HG03342 (cell line): ENCODE data around the gene CYFIP1.
"Not testable (repeated sequence)": the region's sequence is repeated elsewhere in the genome, so short reads cannot be mapped to it uniquely, and the experiment has no call there.

Experiments used
- ATAC-seq: cut with Tn5 transposase; IDR thresholded peaks from one replicate; pipeline ENCODE4 v1.9.1; 2021; ENCODE audit warnings: mild to moderate bottlenecking, moderate library complexity; ENCODE audit not compliant: unreplicated experiment

Gene CYFIP1

DNA sequence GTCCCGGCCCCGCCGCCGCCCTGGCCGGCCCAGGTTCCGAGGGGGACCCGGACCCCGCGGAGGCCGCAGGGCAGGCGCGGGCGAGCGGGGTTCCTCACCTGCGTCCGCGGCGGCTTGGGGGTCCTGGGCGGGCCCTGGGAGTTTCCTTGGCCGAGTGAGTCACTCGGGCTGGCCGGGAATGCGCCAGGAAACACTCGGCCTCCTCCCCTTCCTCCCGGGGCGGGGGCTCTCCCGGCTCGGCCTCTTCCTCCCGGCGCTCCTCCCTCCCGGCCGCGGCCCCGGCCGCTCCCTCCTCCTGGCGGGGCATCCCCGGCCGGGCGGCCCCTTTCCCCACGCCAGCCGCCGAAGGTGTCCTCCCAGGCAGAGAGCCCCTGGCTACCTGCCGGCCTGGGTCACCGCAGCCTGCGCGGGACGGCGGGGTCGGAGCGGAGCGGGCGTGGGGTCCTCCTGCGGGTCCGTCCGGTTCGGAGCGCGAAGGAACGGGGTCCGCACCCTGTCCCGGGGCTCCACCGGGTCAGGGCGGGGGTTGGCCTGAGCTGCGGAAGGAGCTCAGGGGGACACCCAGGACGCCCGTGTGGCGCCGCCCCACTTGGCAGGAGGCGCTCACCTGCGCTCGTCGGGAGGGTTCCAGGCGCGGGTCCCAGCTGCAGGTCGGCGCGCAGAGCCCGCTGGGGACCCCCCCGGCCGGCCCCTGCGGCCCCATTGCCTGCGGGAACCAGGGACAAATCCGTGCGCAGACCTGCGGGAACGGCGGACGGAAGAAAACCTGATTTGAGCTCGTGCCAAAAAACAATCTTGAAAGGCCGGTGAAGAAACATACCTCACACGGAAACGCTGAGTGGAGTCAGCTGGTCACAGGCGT is at the start of gene CYFIP1:
CYFIP1 (minus strand) TSS at position 180 of the 862 bp plus-strand sequence. CDS start 33,083 bp downstream, outside the sequence.
- peak; percentile 51 for ATAC-seq

DNA sequence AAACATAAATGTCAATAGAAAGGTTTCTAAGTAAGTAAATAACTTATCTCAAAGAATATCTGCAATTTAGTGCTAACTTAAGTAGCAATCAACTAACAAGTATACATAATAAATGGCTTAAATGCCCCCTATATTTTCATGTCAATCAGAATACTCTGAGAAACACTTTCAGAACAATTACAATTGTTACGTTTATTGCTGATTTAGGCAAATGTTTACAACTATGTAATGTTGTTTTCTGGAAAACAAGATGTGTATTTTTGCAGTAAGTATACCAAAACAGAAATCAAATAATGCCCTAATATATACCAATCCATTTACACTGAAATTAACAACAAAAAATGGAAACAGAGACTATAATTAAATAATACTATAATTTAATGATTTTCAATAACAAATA is 46.0 kb upstream of the CYFIP1 start:
- ATAC-seq: no peak

DNA sequence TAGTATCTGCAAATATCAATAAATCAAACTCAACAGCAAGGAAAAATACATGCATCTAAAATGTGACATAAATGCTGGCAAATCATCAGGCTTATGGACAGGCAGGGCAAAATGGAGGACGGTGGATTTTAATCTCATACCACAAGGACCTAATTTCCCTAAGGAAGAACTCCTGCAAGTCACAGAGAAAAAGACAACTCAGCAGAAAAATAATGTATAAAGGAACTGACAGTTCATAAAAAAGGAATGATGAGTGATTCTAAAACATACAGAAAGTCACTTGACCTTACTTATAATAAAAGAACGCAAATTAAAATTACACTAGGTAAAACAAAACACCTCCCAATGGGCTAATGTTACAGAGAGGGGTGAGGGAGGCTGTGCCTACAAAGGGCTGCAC is 42.0 kb upstream of the CYFIP1 start:
- ATAC-seq: no peak

DNA sequence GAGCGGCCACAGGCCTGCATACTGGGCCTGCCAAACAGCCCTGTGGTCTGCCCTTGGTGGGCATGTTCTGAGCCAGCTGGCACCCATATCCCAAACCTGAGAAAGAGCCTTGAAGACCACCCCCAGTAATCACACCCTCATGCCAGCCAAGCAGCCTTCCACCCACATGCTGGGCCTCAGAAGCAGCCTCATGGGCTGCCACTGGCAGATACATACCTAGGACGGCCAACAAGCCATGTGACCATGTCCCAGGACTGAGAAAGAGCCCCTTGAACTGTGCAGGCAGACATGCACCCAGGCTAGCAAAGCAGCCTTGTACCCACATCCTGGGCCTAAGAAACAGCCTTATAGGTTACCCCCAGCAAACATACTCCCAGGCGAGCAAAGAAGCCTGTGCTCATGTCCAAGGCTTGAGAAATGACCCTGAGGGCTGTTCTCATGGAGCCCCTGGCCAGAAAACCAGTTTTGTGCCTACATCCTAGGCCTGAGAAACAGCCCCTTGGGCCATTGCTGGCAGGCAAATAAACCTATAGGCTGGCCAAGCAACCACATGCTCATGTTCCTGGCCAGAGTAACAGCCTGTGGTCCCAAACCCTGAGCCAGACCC is 34.3 kb upstream of the CYFIP1 start:
- ATAC-seq: no peak

DNA sequence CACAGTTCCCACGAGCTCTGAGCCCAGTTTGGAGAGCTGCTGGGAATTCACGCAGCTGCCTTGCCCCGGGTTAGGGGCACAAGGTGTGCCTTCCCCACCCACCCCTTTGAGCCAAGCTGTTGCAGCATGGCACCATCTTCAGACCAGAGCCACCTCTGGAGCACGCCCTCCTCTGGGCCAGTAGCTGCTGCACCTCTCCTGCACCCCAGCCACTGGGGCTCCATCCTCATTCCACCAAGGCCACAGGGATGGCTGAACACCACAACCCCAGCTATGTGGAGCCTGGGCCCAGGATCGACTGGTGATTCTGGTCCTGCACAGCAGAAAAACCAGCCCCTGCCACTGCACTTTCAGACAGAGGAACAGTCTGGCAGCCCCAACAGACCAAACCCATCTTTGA is 33.5 kb upstream of the CYFIP1 start:
- no peak for ATAC-seq

DNA sequence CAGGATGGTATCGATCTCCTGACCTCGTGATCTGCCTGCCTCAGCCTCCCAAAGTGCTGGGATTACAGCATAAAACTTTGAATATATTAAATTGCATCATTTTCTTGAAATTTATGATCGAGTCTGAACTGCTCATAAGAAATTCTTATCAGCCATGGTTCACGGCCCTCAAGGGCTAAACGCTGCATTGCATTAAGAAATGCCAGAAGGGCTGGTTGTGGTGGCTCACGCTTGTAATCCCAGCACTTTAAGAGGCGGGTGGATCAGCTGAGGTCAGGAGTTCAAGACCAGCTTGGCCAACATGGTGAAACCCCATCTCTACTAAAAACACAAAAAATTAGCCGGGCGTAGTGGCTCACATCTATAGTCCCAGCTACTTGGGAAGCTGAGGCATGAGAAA is 32.4 kb upstream of the CYFIP1 start:
- not testable (repeated sequence) for ATAC-seq

DNA sequence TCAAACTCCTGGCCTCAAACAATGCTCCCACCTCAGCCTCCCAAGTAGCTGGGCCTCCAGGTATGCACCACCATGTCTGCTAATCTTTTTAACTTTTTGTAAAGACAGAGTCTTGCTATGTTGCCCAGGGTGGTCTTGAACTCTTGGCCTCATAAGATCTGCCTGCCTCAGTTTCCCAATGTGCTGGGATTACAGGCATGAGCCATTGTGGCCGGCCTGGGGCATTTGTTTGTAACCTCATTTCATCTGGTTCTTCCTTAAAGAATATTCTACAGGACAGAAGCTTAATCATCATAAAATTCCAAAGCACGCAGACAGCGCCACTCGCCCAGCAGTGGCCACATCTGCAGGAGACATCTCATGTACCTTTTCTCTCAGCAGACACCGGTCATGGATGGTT is 23.6 kb upstream of the CYFIP1 start:
- ATAC-seq: no peak

DNA sequence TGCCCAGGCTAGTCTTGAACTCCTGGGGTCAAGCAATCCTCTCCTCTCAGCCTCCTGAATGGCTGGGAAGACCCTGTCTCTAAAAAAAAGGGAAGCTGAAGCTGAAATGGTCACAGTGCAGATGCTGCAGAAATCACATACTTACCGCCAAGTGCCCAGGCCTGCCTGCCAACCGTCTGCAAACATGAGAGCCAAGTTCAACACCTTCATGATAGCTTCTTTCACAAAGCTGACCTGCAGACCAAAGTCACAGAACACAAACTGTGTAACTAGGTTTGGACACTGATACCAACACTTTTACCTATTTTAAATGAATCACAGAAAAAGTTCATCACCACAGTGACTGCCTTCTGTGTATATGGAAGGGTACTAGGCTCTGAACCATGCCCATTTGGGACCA is 22.8 kb upstream of the CYFIP1 start:
- no peak for ATAC-seq

DNA sequence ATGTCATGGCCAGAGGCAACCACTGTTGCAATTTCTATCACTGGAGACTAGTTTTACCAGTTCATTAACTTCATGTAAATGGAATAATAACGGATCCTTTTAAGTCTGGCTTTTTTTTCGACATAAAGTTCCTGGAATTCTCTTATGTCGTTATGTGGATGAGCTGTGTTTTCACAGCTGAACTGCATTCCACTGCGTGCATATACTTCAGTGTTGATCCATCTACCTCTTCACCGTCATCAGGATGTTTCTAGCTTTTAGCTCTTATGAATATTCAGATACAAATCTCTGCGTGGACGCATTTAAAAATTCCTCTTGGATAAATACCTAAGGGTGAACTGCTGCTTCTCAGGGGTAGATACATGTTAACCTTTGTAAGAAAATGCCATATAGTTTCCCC is 15.6 kb upstream of the CYFIP1 start:
- ATAC-seq: no peak

DNA sequence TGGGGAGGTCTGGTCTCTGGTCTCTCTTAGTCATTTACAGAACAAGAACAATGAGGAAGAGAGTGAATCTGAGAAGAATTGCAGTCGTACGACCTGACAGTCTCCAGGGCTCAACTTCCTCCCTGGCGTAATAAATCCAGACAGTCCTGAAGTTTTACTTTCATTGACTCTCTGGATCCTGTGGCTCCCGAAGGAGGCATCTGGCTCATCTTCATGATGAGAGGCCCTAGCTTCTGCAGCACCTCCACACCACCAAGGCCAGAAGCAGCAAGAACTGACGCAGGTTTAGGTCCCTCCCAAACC is 11.8 kb upstream of the CYFIP1 start:
- ATAC-seq: no peak

DNA sequence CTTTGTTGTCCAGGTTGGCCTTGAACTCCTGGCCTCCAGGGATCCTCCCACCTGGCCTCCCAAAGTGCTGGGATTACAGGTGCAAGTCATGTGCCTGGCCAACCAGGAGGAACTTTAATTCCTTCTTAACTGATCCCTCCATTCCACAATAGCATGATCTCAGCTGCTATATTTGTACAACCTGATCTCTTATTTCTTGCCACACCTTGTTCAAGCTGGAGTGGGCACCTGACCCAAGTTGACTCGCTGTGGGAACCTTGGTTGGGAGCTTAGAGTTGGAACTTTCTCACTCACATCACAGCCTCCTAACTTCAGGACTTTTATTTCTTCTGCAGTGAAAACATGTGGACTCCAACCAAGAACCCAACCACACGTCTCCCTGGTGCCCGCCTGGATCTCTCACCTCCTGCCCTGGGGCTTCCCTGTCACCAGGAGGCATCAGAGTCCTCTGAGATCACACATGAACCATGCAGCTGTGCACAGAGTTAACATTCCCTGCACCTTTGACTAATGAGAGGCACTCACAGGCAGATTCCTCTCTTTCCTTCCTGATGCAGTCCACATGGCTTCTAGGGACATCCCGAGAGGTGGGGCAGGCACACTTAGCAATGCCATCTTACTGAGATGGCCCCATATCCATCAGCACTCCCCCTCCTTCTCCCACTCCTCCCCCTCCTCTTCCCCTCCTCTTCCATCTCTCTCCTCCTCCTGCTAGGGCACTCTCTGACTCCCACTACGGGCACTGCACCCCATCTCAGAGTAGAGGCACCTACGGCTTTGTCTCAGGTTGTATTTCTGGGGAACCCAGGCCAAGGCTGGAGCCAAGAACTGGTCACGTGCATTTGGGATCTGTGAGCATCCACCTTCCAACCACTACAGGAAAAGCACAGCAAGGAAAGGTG is 9.7 kb upstream of the CYFIP1 start:
- ATAC-seq: no peak

DNA sequence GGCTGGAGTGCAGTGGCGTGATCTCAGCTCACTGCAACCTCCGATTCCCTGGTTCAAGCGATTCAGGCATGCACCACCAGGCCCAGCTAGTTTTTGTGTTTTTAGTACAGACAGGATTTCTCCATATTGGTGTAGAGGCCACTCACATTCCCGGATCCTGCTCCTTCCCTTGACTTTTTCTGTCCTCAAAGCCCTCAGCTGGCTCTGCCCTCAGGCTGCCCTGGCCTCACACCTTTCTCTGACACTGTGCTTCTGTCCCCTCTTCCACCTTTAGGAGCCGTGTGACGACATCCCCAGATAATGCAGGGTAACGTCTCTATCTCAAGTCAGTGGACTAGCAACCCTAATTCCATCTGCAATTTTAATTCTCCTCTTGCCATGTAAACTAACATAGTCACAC is 8.6 kb upstream of the CYFIP1 start:
- ATAC-seq: no peak

DNA sequence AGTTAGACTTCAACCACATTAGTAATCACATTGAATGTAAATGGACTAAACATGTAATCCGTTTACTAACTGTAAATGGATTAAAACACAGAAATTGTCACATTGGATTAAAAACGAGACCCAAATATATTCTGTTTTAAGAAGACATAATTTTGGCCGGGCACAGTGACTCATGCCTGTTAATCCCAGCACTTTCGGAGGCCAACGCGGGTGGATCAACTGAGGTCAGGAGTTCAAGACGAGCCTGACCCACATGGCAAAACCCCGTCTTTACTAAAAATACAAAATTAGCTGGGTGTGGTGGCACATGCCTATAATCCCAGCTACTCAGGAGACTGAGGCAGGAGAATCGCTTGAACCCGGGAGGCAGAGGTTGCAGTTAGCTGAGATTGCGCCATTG is 1.8 kb upstream of the CYFIP1 start:
- ATAC-seq: not testable (repeated sequence)

DNA sequence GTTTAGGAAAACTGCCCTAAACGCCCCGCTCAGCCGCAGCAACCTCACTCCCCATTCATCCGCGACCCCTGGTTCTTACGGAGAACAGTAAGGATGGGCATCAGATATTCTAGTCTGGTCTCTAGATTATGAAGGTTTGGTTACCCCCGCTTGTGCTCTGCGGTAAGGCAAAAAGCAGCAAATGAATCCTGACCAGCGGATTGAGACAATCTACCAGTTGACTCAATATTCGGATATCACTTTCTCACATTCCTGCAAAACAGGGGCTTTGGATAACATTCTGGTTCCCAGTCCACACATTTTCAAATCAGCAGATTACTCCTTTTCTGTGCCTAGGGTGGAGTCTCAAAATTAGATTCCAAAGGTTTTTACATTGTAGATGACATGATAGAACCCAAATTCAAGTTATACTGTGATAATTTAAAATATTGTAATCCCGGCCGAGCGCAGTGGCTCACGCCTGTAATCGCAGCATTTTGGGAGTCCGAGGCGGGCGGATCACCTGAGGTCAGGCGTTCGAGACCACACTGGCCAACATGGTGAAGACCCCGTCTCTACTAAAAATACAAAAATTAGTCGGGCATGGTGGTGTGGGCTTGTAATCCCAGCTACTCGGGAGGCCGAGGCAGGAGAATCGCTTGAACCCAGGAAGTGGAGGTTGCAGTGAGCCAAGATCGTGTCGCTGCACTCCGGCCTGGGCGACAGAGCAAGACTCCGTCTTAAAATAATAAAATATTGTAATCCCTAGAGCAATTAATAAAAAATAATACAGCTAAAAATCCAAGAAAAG is 1.1 kb upstream of the CYFIP1 start:
- ATAC-seq: no peak

DNA sequence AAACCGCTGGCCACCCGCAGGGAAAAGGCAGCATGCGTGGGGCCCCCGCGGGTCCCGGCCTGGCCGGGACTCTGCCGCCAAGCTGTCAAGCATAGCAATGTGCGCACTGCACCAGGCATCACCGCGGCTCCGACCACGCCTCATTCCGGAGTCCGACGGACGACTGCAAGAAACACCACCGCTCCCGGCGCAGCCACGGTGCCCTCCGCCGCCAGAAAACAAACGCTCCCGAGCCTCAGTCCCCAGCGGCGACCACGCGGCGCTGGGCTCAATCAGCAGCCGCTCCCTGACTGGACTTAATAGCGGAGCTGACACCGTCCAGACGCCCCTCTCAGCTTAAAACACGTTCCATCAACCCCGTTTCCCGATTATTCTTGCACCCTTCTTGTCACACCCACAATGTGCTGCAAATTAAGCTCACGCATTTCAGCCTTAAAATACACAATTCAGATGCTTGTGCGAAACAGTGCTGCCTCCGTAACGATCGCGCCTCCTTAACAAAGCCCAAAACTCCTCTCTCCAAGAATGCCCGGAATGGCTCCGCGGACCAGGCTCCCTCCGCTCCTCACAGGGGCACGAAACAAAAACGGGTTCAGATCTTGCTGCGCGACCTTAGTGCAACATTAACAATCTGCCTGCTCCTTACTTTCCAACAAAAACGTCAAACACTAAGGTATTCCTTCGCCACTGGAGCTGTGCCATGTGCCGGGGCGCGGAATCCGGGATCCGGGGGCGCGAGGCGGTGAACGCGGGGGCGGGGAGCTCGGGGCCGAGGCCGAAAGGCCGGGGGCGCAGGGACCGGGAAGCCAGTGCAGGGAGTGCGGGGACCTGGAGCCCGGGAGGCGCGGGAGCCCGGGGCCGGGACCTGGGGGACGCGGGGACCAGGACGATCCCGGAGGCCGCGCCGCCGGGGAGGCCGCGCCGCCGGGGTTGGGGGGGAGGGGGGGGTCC is 655 bp downstream of the CYFIP1 start:
- peak; percentile 65 for ATAC-seq

DNA sequence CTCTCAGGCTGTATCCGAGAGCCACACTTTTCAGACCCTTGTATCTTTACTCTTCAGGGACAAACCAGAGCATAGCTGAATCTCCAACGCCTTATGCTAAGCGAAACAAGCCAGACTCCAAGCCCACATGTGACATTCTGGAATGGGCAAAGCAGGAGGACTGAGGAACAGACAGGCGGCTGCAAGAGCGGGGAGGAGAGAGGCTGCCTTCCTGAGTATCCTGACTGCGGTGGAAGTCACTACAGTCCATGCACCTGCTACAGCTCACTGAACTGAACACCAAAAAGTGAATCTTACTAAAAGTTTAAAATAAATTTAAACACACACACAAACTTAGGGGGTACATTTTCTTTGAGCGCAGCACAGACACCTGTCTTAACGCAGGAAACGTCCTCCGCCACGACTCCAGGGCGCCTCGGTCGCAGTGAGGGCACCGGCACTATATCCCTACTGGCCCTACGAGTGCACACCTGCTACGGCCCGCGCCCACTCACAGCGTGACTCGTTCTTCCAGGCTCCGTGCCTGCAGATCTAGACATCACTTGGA is 1.4 kb downstream of the CYFIP1 start:
- ATAC-seq: peak; percentile 24

DNA sequence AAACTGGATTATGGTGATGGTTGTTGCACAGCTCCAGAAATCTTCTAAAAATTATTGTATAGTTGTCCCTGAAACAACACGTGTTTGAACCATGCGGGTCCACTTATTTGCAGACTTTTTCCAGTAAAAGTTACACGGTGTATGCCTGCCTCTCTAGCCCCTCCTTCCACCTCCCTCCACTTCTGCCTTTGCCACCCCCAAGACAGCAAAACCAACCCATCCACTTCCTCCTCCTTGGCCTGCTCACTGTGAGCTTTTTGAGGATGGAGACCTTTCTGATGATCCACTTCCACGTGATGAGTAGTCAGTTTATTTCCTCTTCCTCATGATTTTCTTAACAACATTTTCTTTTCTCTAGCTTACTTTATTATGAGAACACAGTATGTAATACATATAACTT is 5.4 kb downstream of the CYFIP1 start:
- ATAC-seq: no peak

DNA sequence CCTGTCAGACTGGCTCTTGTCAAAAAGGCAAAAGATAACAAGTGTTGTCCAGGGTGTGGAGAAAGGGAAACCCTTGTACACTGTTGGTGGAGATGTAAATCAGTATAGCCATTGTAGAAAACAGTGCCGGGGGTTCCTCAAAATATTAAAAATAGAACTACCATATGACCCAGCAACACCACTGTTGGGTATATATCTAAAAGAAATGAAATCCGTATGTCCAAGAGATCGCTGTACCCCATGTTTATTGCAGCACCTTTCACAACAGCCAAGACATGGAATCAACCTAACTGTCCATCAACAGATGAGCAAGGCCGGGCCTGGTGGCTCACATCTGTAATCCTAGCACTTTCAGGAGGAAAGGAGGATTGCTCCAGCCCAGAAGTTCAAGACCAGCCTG is 6.2 kb downstream of the CYFIP1 start:
- ATAC-seq: no peak

DNA sequence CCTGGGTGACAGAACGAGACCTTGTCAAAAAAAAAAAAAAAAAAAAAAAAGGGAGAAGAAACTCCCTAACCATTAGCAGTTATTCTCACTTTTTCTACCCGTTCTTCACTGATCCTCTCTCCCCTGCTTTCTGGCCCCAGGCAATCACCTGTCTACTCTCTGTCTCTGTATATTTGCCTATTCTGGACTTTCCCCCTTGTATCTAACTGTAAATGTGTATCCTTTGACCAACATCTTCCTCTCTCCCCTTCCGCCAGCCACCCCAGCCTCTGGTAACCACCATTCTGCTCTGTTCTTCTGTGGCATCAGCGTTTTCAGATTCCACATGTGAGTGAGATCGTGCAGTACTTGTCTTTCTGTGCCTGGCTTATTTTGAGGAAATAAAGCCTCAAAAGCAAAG is 6.9 kb downstream of the CYFIP1 start:
- ATAC-seq: no peak

DNA sequence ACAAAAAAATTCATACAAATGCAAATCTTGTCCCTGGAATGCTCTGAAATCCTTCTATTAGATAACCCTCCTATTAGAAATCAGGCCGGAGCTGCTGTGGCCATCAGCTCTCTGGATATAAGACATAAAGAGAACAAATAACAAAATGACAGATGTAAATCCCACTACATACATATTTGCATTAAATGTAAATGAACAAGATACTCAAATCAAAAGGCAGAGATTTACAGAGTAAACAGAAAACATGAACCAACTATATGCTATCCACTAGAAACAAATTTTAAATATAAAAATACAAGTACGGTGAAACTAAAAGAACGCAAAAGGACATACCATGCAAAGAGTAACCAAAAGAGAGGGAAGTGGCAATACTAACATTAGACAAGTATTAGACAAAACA is 10.7 kb downstream of the CYFIP1 start:
- ATAC-seq: no peak
